Measurements from ENCODE around the gene PTPN14.

PTPN14 gene

GRCh38 chr1:214475331-214475730 lies 76.1 kb downstream of the PTPN14 start:
- Histone ChIP-seq H3K4me3 (replicated peaks; ENCODE audit: insufficient read depth, low read length) (no peak overlapping the region), H3K27me3 (ENCODE audit: insufficient read depth, poor library complexity, severe bottlenecking) (no peaks in the 10 kb centered on the region), H3K27ac (replicated peaks) (no peak overlapping the region)
- no peak for DNase-seq (ENCODE audit: low read depth in 1 of 2, low spot score in 1 of 2)
- no peak for TF ChIP-seq CTCF (IDR thresholded peaks at IDR 0.05; ENCODE audit: insufficient read depth, low read length)
- TF ChIP-seq POLR2AphosphoS5 (IDR thresholded peaks at IDR 0.05; ENCODE audit: low read depth), result no peak

GRCh38 chr1:214474467-214474866 lies 76.9 kb downstream of the PTPN14 start:
- H3K4me3 ChIP-seq (replicated peaks; ENCODE audit: insufficient read depth, low read length), result no peak overlapping the region
- no peak for DNase-seq (ENCODE audit: low read depth in 1 of 2, low spot score in 1 of 2)
- no peak overlapping the region for H3K27ac ChIP-seq (replicated peaks)
- no peaks in the 10 kb centered on the region for H3K27me3 ChIP-seq (ENCODE audit: insufficient read depth, poor library complexity, severe bottlenecking)
- TF ChIP-seq CTCF (IDR thresholded peaks at IDR 0.05; ENCODE audit: insufficient read depth, low read length) (no peak), SPI1 (IDR thresholded peaks at IDR 0.05; ENCODE audit: borderline replicate concordance, low read depth) (no peak), GABPA (IDR thresholded peaks at IDR 0.05; ENCODE audit: low read depth) (no peak), POLR2AphosphoS5 (IDR thresholded peaks at IDR 0.05; ENCODE audit: low read depth) (no peak), REST (IDR thresholded peaks at IDR 0.05; ENCODE audit: insufficient replicate concordance, low read depth) (no peak)

GRCh38 chr1:214473862-214474261 lies 77.5 kb downstream of the PTPN14 start:
- no peak overlapping the region for H3K4me3 ChIP-seq (replicated peaks; ENCODE audit: insufficient read depth, low read length)
- DNase-seq (ENCODE audit: low read depth in 1 of 2, low spot score in 1 of 2), result no peak
- H3K27me3 ChIP-seq (ENCODE audit: insufficient read depth, poor library complexity, severe bottlenecking), result no peaks in the 10 kb centered on the region
- TF ChIP-seq CTCF (IDR thresholded peaks at IDR 0.05; ENCODE audit: insufficient read depth, low read length), result no peak
- TF ChIP-seq REST (IDR thresholded peaks at IDR 0.05; ENCODE audit: insufficient replicate concordance, low read depth), result no peak
- TF ChIP-seq GABPA (IDR thresholded peaks at IDR 0.05; ENCODE audit: low read depth), result no peak
- TF ChIP-seq SPI1 (IDR thresholded peaks at IDR 0.05; ENCODE audit: borderline replicate concordance, low read depth), result no peak
- TF ChIP-seq POLR2AphosphoS5 (IDR thresholded peaks at IDR 0.05; ENCODE audit: low read depth), result no peak
- no peak overlapping the region for H3K27ac ChIP-seq (replicated peaks)

GRCh38 chr1:214473387-214473786 lies 78.0 kb downstream of the PTPN14 start:
- Histone ChIP-seq H3K27ac (replicated peaks) (no peak overlapping the region), H3K27me3 (ENCODE audit: insufficient read depth, poor library complexity, severe bottlenecking) (no peaks in the 10 kb centered on the region), H3K4me3 (replicated peaks; ENCODE audit: insufficient read depth, low read length) (no peak overlapping the region)
- TF ChIP-seq REST (IDR thresholded peaks at IDR 0.05; ENCODE audit: insufficient replicate concordance, low read depth), result no peak
- no peak for TF ChIP-seq GABPA (IDR thresholded peaks at IDR 0.05; ENCODE audit: low read depth)
- TF ChIP-seq SPI1 (IDR thresholded peaks at IDR 0.05; ENCODE audit: borderline replicate concordance, low read depth), result no peak
- no peak for TF ChIP-seq POLR2AphosphoS5 (IDR thresholded peaks at IDR 0.05; ENCODE audit: low read depth)
- TF ChIP-seq CTCF (IDR thresholded peaks at IDR 0.05; ENCODE audit: insufficient read depth, low read length), result no peak
- DNase-seq (ENCODE audit: low read depth in 1 of 2, low spot score in 1 of 2), result no peak
